ENCODE data around the gene KCNMA1. TPM values are rescaled to one million over a fixed set of nuclear protein-coding genes. Genes with fewer than 3 reads are reported as not detected.

Gene KCNMA1
- total RNA-seq, 1 experiment from 2014 or later: 31.3 TPM

GRCh38 chr10:77338143-77338542, 299.5 kb downstream of the KCNMA1 start:
- H3K36me3 ChIP-seq (ENCODE audit: insufficient read depth, low read length): no peaks in the 10 kb centered on the region
- H2AFZ ChIP-seq (ENCODE audit: low read length): no peak overlapping the region

DNA sequence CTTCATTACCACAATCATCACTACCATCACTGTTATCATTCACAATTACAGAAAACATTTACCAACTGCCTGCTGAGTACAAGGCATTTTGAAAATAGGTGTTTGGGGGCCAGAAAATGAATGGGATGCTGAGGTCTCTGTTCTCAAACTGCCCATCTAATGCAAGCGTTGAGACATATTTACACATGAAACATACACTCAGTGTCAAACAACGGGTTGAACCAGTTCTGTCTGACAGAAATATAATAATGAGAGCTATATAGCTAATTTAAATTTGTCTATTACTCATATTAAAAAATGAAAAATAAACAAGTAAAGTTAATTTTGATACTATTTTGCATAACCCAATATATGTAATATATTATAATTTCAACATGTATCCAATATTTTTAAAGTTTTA, 303.1 kb downstream of the KCNMA1 start:
- H3K4me2 ChIP-seq (ENCODE audit: low read depth, low read length, poor library complexity, severe bottlenecking): no peak overlapping the region
- H3K4me3 ChIP-seq (ENCODE audit: low read length): no peak overlapping the region
- H3K36me3 ChIP-seq (ENCODE audit: insufficient read depth, low read length): no peaks in the 10 kb centered on the region

More at GRCh38 chr10:77338143-77338542, 299.5 kb downstream of the KCNMA1 start:
- H4K20me1 ChIP-seq (ENCODE audit: insufficient read depth, low read depth, low read length): 0 out of 2 replicates have a peak, but pooled peaks cover 6% of the 10 kb centered on the region
- no peak for DNase-seq
- H3K79me2 ChIP-seq (ENCODE audit: low read length): no peaks in the 10 kb centered on the region
- no peak overlapping the region for H3K9ac ChIP-seq (ENCODE audit: low read length)
- no peak overlapping the region for H3K4me3 ChIP-seq (ENCODE audit: low read length)
- no peak overlapping the region for H3K27ac ChIP-seq (ENCODE audit: low read length)
- no peak overlapping the region for H3K4me2 ChIP-seq (ENCODE audit: low read depth, low read length, poor library complexity, severe bottlenecking)
- H3K4me1 ChIP-seq (ENCODE audit: low read length): peaks cover 3% of the 10 kb centered on the region; the same call in 1 of the 2 replicates
- H3K9me3 ChIP-seq (ENCODE audit: low read length): no peaks in the 10 kb centered on the region
- no peaks in the 10 kb centered on the region for H3K9me2 ChIP-seq (replicated peaks; ENCODE audit: insufficient read depth, low read length)
- H3K27me3 ChIP-seq (ENCODE audit: low read length): 0 out of 2 replicates have a peak, but pooled peaks cover 2% of the 10 kb centered on the region

DNA sequence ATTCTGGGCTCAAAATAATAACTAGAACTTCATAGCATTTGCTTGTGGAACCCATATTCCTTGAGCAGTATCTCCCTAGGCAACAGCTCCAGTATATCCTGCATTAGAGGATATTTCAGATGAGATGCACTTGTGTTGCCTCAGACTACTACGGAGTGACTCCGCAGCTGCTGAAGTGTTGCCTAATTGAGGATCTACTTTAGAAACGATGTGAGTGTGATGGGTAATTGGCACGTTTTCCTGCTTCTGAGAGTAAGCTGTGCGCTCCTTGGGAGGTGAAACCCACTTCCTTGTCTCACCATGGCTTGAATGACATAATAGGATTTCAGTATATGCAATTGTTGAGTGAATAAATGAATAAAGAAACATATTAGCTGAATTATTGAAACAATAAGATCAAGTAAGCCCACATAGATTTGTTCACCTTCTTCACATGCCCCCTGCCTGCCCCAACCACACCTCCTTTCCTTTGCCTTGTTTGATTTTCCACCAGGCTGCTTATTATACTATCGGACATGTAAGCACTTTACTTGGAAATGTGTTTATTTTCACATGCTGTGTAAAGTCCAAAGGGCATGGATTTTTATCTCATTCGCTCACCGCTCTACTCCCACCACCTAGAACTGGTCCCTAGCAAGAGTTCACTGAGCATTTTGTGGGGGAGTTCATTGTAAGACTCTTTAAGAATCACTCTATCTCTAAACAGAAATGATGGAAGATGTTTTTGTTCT, 303.8 kb downstream of the KCNMA1 start:
- H3K27ac ChIP-seq (ENCODE audit: low read length): no peak overlapping the region
- no peak for DNase-seq
- H3K27me3 ChIP-seq (ENCODE audit: low read length): no peaks in the 10 kb centered on the region
- no peaks in the 10 kb centered on the region for H3K79me2 ChIP-seq (ENCODE audit: low read length)
- H3K9ac ChIP-seq (ENCODE audit: low read length): no peak overlapping the region
- H3K4me3 ChIP-seq (ENCODE audit: low read length): no peak overlapping the region
- peaks cover 3% of the 10 kb centered on the region for H3K4me1 ChIP-seq (ENCODE audit: low read length)
- H3K36me3 ChIP-seq (ENCODE audit: insufficient read depth, low read length): no peaks in the 10 kb centered on the region
- no peaks in the 10 kb centered on the region for H3K9me2 ChIP-seq (replicated peaks; ENCODE audit: insufficient read depth, low read length)
- no peak overlapping the region for H3K4me2 ChIP-seq (ENCODE audit: low read depth, low read length, poor library complexity, severe bottlenecking)
- no peak overlapping the region for H2AFZ ChIP-seq (ENCODE audit: low read length)
- no peaks in the 10 kb centered on the region for H3K9me3 ChIP-seq (ENCODE audit: low read length)
- peaks cover 12% of the 10 kb centered on the region; the same call in 1 of the 2 replicates for H4K20me1 ChIP-seq (ENCODE audit: insufficient read depth, low read depth, low read length)

More for the DNA sequence above, 303.1 kb downstream of the KCNMA1 start:
- Histone ChIP-seq H3K9ac (ENCODE audit: low read length) (no peak overlapping the region), H3K79me2 (ENCODE audit: low read length) (no peaks in the 10 kb centered on the region), H2AFZ (ENCODE audit: low read length) (no peak overlapping the region), H3K9me3 (ENCODE audit: low read length) (no peaks in the 10 kb centered on the region), H4K20me1 (ENCODE audit: insufficient read depth, low read depth, low read length) (peaks cover 12% of the 10 kb centered on the region; the same call in 1 of the 2 replicates), H3K27me3 (ENCODE audit: low read length) (no peaks in the 10 kb centered on the region), H3K4me1 (ENCODE audit: low read length) (peaks cover 3% of the 10 kb centered on the region), H3K27ac (ENCODE audit: low read length) (no peak overlapping the region), H3K9me2 (replicated peaks; ENCODE audit: insufficient read depth, low read length) (no peaks in the 10 kb centered on the region)
- no peak for DNase-seq

- no peak for DNase-seq
- peaks cover 6% of the 10 kb centered on the region; the same call in 1 of the 2 replicates for H4K20me1 ChIP-seq (ENCODE audit: insufficient read depth, low read depth, low read length)
- H3K4me3 ChIP-seq (ENCODE audit: low read length): no peak overlapping the region
- no peaks in the 10 kb centered on the region for H3K27me3 ChIP-seq (ENCODE audit: low read length)
- H3K79me2 ChIP-seq (ENCODE audit: low read length): no peaks in the 10 kb centered on the region
- H3K27ac ChIP-seq (ENCODE audit: low read length): no peak overlapping the region
- H2AFZ ChIP-seq (ENCODE audit: low read length): no peak overlapping the region
- peaks cover 3% of the 10 kb centered on the region for H3K4me1 ChIP-seq (ENCODE audit: low read length)
- no peak overlapping the region for H3K9ac ChIP-seq (ENCODE audit: low read length)
- no peaks in the 10 kb centered on the region for H3K9me2 ChIP-seq (replicated peaks; ENCODE audit: insufficient read depth, low read length)
- H3K9me3 ChIP-seq (ENCODE audit: low read length): no peaks in the 10 kb centered on the region
- no peak overlapping the region for H3K4me2 ChIP-seq (ENCODE audit: low read depth, low read length, poor library complexity, severe bottlenecking)
- no peaks in the 10 kb centered on the region for H3K36me3 ChIP-seq (ENCODE audit: insufficient read depth, low read length)
Observed at GRCh38 chr10:77332256-77332655, 305.4 kb downstream of the KCNMA1 start.

GRCh38 chr10:77328272-77328816, 309.3 kb downstream of the KCNMA1 start:
- Histone ChIP-seq H3K4me1 (ENCODE audit: low read length) (peaks cover 3% of the 10 kb centered on the region), H3K79me2 (ENCODE audit: low read length) (no peaks in the 10 kb centered on the region), H3K4me3 (ENCODE audit: low read length) (no peak overlapping the region), H4K20me1 (ENCODE audit: insufficient read depth, low read depth, low read length) (peaks cover 14% of the 10 kb centered on the region; the same call in 1 of the 2 replicates), H3K27me3 (ENCODE audit: low read length) (no peaks in the 10 kb centered on the region), H3K9me3 (ENCODE audit: low read length) (no peaks in the 10 kb centered on the region), H3K9ac (ENCODE audit: low read length) (no peak overlapping the region), H3K27ac (ENCODE audit: low read length) (no peak overlapping the region), H3K4me2 (ENCODE audit: low read depth, low read length, poor library complexity, severe bottlenecking) (no peak overlapping the region), H3K36me3 (ENCODE audit: insufficient read depth, low read length) (no peaks in the 10 kb centered on the region), H3K9me2 (replicated peaks; ENCODE audit: insufficient read depth, low read length) (no peaks in the 10 kb centered on the region), H2AFZ (ENCODE audit: low read length) (no peak overlapping the region)
- DNase-seq: peak; percentile 59

DNA sequence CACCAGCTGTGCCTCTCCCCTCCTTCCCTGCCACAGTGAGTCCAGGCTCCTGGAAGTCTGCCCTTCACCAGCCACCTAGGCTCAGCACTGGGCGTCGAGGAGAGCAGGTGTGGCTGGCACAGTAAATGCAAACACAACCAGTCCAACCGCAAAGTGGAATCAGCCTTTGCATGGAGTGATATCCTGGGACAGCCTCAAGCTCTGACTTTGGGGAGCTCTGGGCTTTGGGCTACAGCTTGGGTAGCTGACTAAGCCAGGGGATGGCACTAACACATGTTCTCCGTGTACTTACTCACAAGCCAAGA, 312.4 kb downstream of the KCNMA1 start:
- no peak overlapping the region for H3K4me3 ChIP-seq (ENCODE audit: low read length)
- no peaks in the 10 kb centered on the region for H3K79me2 ChIP-seq (ENCODE audit: low read length)
- peaks cover 20% of the 10 kb centered on the region; the same call in 1 of the 2 replicates for H4K20me1 ChIP-seq (ENCODE audit: insufficient read depth, low read depth, low read length)
- no peak for DNase-seq
- H3K9me3 ChIP-seq (ENCODE audit: low read length): no peaks in the 10 kb centered on the region
- H3K4me1 ChIP-seq (ENCODE audit: low read length): no peaks in the 10 kb centered on the region
- H3K4me2 ChIP-seq (ENCODE audit: low read depth, low read length, poor library complexity, severe bottlenecking): no peak overlapping the region
- H2AFZ ChIP-seq (ENCODE audit: low read length): no peak overlapping the region
- H3K27me3 ChIP-seq (ENCODE audit: low read length): no peaks in the 10 kb centered on the region
- no peak overlapping the region for H3K9ac ChIP-seq (ENCODE audit: low read length)
- no peaks in the 10 kb centered on the region for H3K9me2 ChIP-seq (replicated peaks; ENCODE audit: insufficient read depth, low read length)
- H3K36me3 ChIP-seq (ENCODE audit: insufficient read depth, low read length): no peaks in the 10 kb centered on the region
- H3K27ac ChIP-seq (ENCODE audit: low read length): no peak overlapping the region

- Histone ChIP-seq H3K36me3 (ENCODE audit: insufficient read depth, low read length) (no peaks in the 10 kb centered on the region), H3K4me3 (ENCODE audit: low read length) (no peak overlapping the region), H2AFZ (ENCODE audit: low read length) (no peak overlapping the region), H3K9me2 (replicated peaks; ENCODE audit: insufficient read depth, low read length) (no peaks in the 10 kb centered on the region), H3K9ac (ENCODE audit: low read length) (no peak overlapping the region), H3K27me3 (ENCODE audit: low read length) (no peaks in the 10 kb centered on the region), H4K20me1 (ENCODE audit: insufficient read depth, low read depth, low read length) (peaks cover 33% of the 10 kb centered on the region; the same call in 1 of the 2 replicates), H3K79me2 (ENCODE audit: low read length) (no peaks in the 10 kb centered on the region), H3K4me1 (ENCODE audit: low read length) (no peaks in the 10 kb centered on the region), H3K27ac (ENCODE audit: low read length) (no peak overlapping the region), H3K9me3 (ENCODE audit: low read length) (no peaks in the 10 kb centered on the region), H3K4me2 (ENCODE audit: low read depth, low read length, poor library complexity, severe bottlenecking) (no peak overlapping the region)
- no peak for DNase-seq
Observed at GRCh38 chr10:77321838-77322237, 315.8 kb downstream of the KCNMA1 start.

GRCh38 chr10:77320971-77321471, 316.6 kb downstream of the KCNMA1 start:
- H3K36me3 ChIP-seq (ENCODE audit: insufficient read depth, low read length): no peaks in the 10 kb centered on the region
- H3K4me1 ChIP-seq (ENCODE audit: low read length): no peaks in the 10 kb centered on the region
- DNase-seq: no peak
- H3K27ac ChIP-seq (ENCODE audit: low read length): no peak overlapping the region
- H4K20me1 ChIP-seq (ENCODE audit: insufficient read depth, low read depth, low read length): peaks cover 33% of the 10 kb centered on the region; the same call in 1 of the 2 replicates
- H3K9ac ChIP-seq (ENCODE audit: low read length): no peak overlapping the region
- H3K79me2 ChIP-seq (ENCODE audit: low read length): no peaks in the 10 kb centered on the region
- no peak overlapping the region for H3K4me2 ChIP-seq (ENCODE audit: low read depth, low read length, poor library complexity, severe bottlenecking)
- H3K9me3 ChIP-seq (ENCODE audit: low read length): no peaks in the 10 kb centered on the region
- H2AFZ ChIP-seq (ENCODE audit: low read length): no peak overlapping the region
- no peaks in the 10 kb centered on the region for H3K27me3 ChIP-seq (ENCODE audit: low read length)
- no peak overlapping the region for H3K4me3 ChIP-seq (ENCODE audit: low read length)
- H3K9me2 ChIP-seq (replicated peaks; ENCODE audit: insufficient read depth, low read length): no peaks in the 10 kb centered on the region
